ENCODE measurements around the gene SLC4A7.
"Not testable (repeated sequence)": the region's sequence is repeated elsewhere in the genome, so short reads cannot be mapped to it uniquely, and the experiment has no call there.

The SLC4A7 gene

GRCh38 chr3:27426926-27427325 lies 57.3 kb downstream of the SLC4A7 start:
- no peak for DNase-seq

- no peak for DNase-seq
These were observed 58.2 kb downstream of the SLC4A7 start for GRCh38 chr3:27425896-27426565.

- DNase-seq, result not testable (repeated sequence)
These were observed 59.2 kb downstream of the SLC4A7 start for GRCh38 chr3:27424812-27425521.

- DNase-seq, result peak; percentile 74
These were observed 60.7 kb downstream of the SLC4A7 start for GRCh38 chr3:27423463-27423862.

- DNase-seq, result no peak
These were observed 61.6 kb downstream of the SLC4A7 start for GRCh38 chr3:27422617-27423016.

GRCh38 chr3:27415202-27415601 lies 69.0 kb downstream of the SLC4A7 start:
- DNase-seq, result no peak

- no peak for DNase-seq
These were observed 91.1 kb downstream of the SLC4A7 start for GRCh38 chr3:27392950-27393679.

GRCh38 chr3:27392414-27392813 lies 91.8 kb downstream of the SLC4A7 start:
- DNase-seq, result not testable (repeated sequence)

GRCh38 chr3:27391796-27392195 lies 92.4 kb downstream of the SLC4A7 start:
- DNase-seq, result no peak

GRCh38 chr3:27387625-27388024 lies 96.6 kb downstream of the SLC4A7 start:
- no peak for DNase-seq

- no peak for DNase-seq
These were observed 98.7 kb downstream of the SLC4A7 start for GRCh38 chr3:27385504-27385903.

GRCh38 chr3:27384191-27384590 lies 100.0 kb downstream of the SLC4A7 start:
- no peak for DNase-seq

GRCh38 chr3:27380433-27381357 lies 103.5 kb downstream of the SLC4A7 start:
- DNase-seq, result no peak

GRCh38 chr3:27378331-27378730 lies 105.9 kb downstream of the SLC4A7 start:
- no peak for DNase-seq

GRCh38 chr3:27376109-27376772 lies 107.9 kb downstream of the SLC4A7 start:
- DNase-seq, result no peak

- DNase-seq, result peak; percentile 84
These were observed 115.2 kb downstream of the SLC4A7 start, which contains the start of gene NEK10 for GRCh38 chr3:27368831-27369607. NEK10 (minus strand) TSS chr3:27369383; CDS start chr3:27352882, 16,501 bp downstream.

GRCh38 chr3:27366062-27366591 lies 118.1 kb downstream of the SLC4A7 start:
- no peak for DNase-seq

GRCh38 chr3:27360113-27361078 lies 123.8 kb downstream of the SLC4A7 start:
- peak; percentile 37 for DNase-seq

GRCh38 chr3:27358372-27358771 lies 125.8 kb downstream of the SLC4A7 start:
- DNase-seq, result no peak
